HepG2 (cell line): ENCODE results near the gene PARD3. TPM values are rescaled to one million over a fixed set of nuclear protein-coding genes. Genes with fewer than 3 reads are reported as not detected.

ENCODE experiments used
- AKNA ChIP-seq: sonication (generic); formaldehyde crosslinking; IDR thresholded peaks from 2 replicates; pipeline ENCODE4 v1.4.0; 2020; ENCODE audit warnings: missing genetic modification reagents, borderline replicate concordance
- CHCHD3 ChIP-seq: sonication (generic); formaldehyde crosslinking; IDR thresholded peaks from 2 replicates; pipeline ENCODE4 v1.8.0; 2022; ENCODE audit warnings: mild to moderate bottlenecking, missing genetic modification reagents, moderate library complexity
- FOXM1 ChIP-seq: sonication (generic); formaldehyde crosslinking; IDR thresholded peaks from 2 replicates; pipeline ENCODE4 v1.5.0; 2020; ENCODE audit warnings: missing genetic modification reagents
- GATAD1 ChIP-seq: IDR thresholded peaks from 2 replicates; pipeline ENCODE4 v1.6.1; 2016; ENCODE audit warnings: missing genetic modification reagents, missing compliant biosample characterization
- JUND ChIP-seq: sonication (generic); formaldehyde crosslinking; IDR thresholded peaks from 2 replicates; pipeline ENCODE4 v1.8.0; 2022; ENCODE audit warnings: mild to moderate bottlenecking, missing genetic modification reagents
- NCOA5 ChIP-seq: sonication (generic); formaldehyde crosslinking; IDR thresholded peaks from 2 replicates; pipeline ENCODE4 v1.4.0; 2020; ENCODE audit warnings: missing genetic modification reagents
- NCOR1 ChIP-seq: fragments of 200-600 bp; sonication (generic); IDR thresholded peaks from 2 replicates; pipeline ENCODE4 v1.7.0; 2017; ENCODE audit warnings: antibody characterized with exemption, low read length, borderline replicate concordance
- PRPF4 ChIP-seq: fragments of 200-400 bp; formaldehyde crosslinking; IDR thresholded peaks from 2 replicates; pipeline ENCODE4 v1.6.1; 2016; ENCODE audit warnings: low read length, low read depth; ENCODE audit not compliant: poor library complexity, severe bottlenecking
- RNF2 ChIP-seq: fragments of 450-650 bp; conservative IDR thresholded peaks from 2 replicates; pipeline ENCODE4 v1.6.1; 2016; ENCODE audit warnings: low read depth
- SMAD1 ChIP-seq: sonication (generic); formaldehyde crosslinking; IDR thresholded peaks from 2 replicates; pipeline ENCODE4 v1.4.0; 2020; ENCODE audit warnings: missing genetic modification reagents, low read depth, mild to moderate bottlenecking, borderline replicate concordance
- ZBTB38 ChIP-seq: sonication (generic); formaldehyde crosslinking; IDR thresholded peaks from 2 replicates; pipeline ENCODE4 v1.5.1; 2020; ENCODE audit warnings: mild to moderate bottlenecking, missing genetic modification reagents
- ZFP36 ChIP-seq: fragments of 150-350 bp; IDR thresholded peaks from 2 replicates; pipeline ENCODE4 v1.6.1; 2018; ENCODE audit warnings: borderline replicate concordance, low read length, low read depth; ENCODE audit not compliant: partially characterized antibody
- ZNF350 ChIP-seq: sonication (generic); formaldehyde crosslinking; IDR thresholded peaks from 2 replicates; pipeline ENCODE4 v1.4.0; 2020; ENCODE audit warnings: mild to moderate bottlenecking, low read depth, missing genetic modification reagents, borderline replicate concordance
- ZNF441 ChIP-seq: sonication (generic); formaldehyde crosslinking; IDR thresholded peaks from 2 replicates; pipeline ENCODE4 v1.7.0; 2021; ENCODE audit warnings: missing genetic modification reagents, borderline replicate concordance
- ZNF562 ChIP-seq: sonication (generic); formaldehyde crosslinking; IDR thresholded peaks from 2 replicates; pipeline ENCODE4 v1.8.0; 2022; ENCODE audit warnings: missing genetic modification reagents, borderline replicate concordance
- ZNF670 ChIP-seq: sonication (generic); formaldehyde crosslinking; IDR thresholded peaks from 2 replicates; pipeline ENCODE4 v1.8.0; 2022; ENCODE audit warnings: mild to moderate bottlenecking, missing genetic modification reagents, borderline replicate concordance
- ZNF746 ChIP-seq: sonication (generic); formaldehyde crosslinking; IDR thresholded peaks from 2 replicates; pipeline ENCODE4 v1.8.0; 2022; ENCODE audit warnings: mild to moderate bottlenecking, missing genetic modification reagents
- polyA plus RNA-seq, 8 experiments: library from polyadenylated mRNA; depleted of rRNA in 3 of 8; stranded (reverse) in 7 of 8; unstranded in 1 of 8; fragments of >200 nt; fragmentation: Illumina TruSeq in 4 of 8; extraction: Trizol in 4 of 8; gene quantifications; 2 replicates each; pipeline versions ENCODE4 v1.2.1 to v1.2.3, GENCODE V29; 2011 to 2016; ENCODE audit warnings: low read depth in 4 of 8, missing spikeins in 1 of 8, mixed read lengths in 1 of 8; ENCODE audit not compliant: insufficient read depth in 1 of 8
- total RNA-seq, 5 experiments: library from RNA; depleted of rRNA; stranded (reverse); fragments of >200 nt; fragmentation: Illumina TruSeq; extraction: Trizol; gene quantifications; 2 replicates each; pipeline ENCODE4 v1.2.3, GENCODE V29; 2016; ENCODE audit warnings: low read depth in 1 of 5
- TF ChIP-seq, protein P1 (sequence below): sonication (generic); formaldehyde crosslinking; IDR thresholded peaks from 2 replicates; pipeline ENCODE4 v1.4.0; 2020; ENCODE audit warnings: mild to moderate bottlenecking, missing genetic modification reagents
- TF ChIP-seq, protein P2 (sequence below), 2 experiments: fragments of 450-650 bp in 1 of 2; sonication (generic) in 1 of 2; formaldehyde crosslinking; IDR thresholded peaks; 2 replicates each; pipeline versions ENCODE4 v1.5.0 to v1.8.0; 2020 to 2022; ENCODE audit warnings: mild to moderate bottlenecking in 1 of 2, missing genetic modification reagents in 1 of 2
- TF ChIP-seq, protein P3 (sequence below): sonication (generic); formaldehyde crosslinking; IDR thresholded peaks from 2 replicates; pipeline ENCODE4 v1.4.0; 2020; ENCODE audit warnings: missing genetic modification reagents, borderline replicate concordance

Gene PARD3
- total and polyA plus RNA-seq, 2 of the 13 experiments (the other 11 are each of a cell fraction or from before 2014, with no cell fraction given) = 40.9 to 60.0 TPM

- no peak for TF ChIP-seq ZNF441 (CRISPR knock-in tag)
- TF ChIP-seq CHCHD3 (CRISPR knock-in tag) = no peak
- no peak for TF ChIP-seq ZFP36
- TF ChIP-seq, protein P1, sequence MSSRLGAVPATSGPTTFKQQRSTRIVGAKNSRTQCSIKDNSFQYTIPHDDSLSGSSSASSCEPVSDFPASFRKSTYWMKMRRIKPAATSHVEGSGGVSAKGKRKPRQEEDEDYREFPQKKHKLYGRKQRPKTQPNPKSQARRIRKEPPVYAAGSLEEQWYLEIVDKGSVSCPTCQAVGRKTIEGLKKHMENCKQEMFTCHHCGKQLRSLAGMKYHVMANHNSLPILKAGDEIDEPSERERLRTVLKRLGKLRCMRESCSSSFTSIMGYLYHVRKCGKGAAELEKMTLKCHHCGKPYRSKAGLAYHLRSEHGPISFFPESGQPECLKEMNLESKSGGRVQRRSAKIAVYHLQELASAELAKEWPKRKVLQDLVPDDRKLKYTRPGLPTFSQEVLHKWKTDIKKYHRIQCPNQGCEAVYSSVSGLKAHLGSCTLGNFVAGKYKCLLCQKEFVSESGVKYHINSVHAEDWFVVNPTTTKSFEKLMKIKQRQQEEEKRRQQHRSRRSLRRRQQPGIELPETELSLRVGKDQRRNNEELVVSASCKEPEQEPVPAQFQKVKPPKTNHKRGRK (CRISPR knock-in tag) = no peak
- TF ChIP-seq, protein P2, sequence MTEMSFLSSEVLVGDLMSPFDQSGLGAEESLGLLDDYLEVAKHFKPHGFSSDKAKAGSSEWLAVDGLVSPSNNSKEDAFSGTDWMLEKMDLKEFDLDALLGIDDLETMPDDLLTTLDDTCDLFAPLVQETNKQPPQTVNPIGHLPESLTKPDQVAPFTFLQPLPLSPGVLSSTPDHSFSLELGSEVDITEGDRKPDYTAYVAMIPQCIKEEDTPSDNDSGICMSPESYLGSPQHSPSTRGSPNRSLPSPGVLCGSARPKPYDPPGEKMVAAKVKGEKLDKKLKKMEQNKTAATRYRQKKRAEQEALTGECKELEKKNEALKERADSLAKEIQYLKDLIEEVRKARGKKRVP (CRISPR knock-in tag; IDR thresholded peaks at IDR 0.05) = no peak
- TF ChIP-seq ZNF746 (CRISPR knock-in tag) = no peak
- no peak for TF ChIP-seq GATAD1 (CRISPR knock-in tag)
- no peak for TF ChIP-seq RNF2
- no peak for TF ChIP-seq AKNA (CRISPR knock-in tag)
- TF ChIP-seq ZBTB38 (CRISPR knock-in tag) = no peak
- no peak for TF ChIP-seq NCOR1
- TF ChIP-seq ZNF350 (CRISPR knock-in tag) = no peak
- no peak for TF ChIP-seq FOXM1 (CRISPR knock-in tag)
- no peak for TF ChIP-seq ZNF670
- TF ChIP-seq, protein P3, sequence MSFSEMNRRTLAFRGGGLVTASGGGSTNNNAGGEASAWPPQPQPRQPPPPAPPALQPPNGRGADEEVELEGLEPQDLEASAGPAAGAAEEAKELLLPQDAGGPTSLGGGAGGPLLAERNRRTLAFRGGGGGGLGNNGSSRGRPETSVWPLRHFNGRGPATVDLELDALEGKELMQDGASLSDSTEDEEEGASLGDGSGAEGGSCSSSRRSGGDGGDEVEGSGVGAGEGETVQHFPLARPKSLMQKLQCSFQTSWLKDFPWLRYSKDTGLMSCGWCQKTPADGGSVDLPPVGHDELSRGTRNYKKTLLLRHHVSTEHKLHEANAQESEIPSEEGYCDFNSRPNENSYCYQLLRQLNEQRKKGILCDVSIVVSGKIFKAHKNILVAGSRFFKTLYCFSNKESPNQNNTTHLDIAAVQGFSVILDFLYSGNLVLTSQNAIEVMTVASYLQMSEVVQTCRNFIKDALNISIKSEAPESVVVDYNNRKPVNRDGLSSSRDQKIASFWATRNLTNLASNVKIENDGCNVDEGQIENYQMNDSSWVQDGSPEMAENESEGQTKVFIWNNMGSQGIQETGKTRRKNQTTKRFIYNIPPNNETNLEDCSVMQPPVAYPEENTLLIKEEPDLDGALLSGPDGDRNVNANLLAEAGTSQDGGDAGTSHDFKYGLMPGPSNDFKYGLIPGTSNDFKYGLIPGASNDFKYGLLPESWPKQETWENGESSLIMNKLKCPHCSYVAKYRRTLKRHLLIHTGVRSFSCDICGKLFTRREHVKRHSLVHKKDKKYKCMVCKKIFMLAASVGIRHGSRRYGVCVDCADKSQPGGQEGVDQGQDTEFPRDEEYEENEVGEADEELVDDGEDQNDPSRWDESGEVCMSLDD (CRISPR knock-in tag) = no peak
- TF ChIP-seq ZNF562 = no peak
- no peak for TF ChIP-seq JUND (CRISPR knock-in tag)
- no peak for TF ChIP-seq SMAD1
- TF ChIP-seq NCOA5 (CRISPR knock-in tag) = no peak
- TF ChIP-seq PRPF4 = no peak
These were observed 598.6 kb downstream of the PARD3 start (continued) for GRCh38 chr10:34216348-34216945.
